Measurements from ENCODE around the gene ZNF791. TPM values are rescaled to one million over a fixed set of nuclear protein-coding genes. Genes with fewer than 3 reads are reported as not detected.

ZNF791 gene
- total and polyA plus RNA-seq, 2 experiments from 2014 or later = 12.2 to 15.3 TPM

GRCh38 chr19:12681074-12681987, 70.6 kb downstream of the ZNF791 start, which contains the start of gene DHPS:
DHPS (minus strand) TSS chr19:12681880; CDS start chr19:12681766, 114 bp downstream.
- H3K27me3 Mint-ChIP-seq (ENCODE audit: insufficient read depth, low read depth, poor library complexity) = peaks cover 25% of the 10 kb centered on the region
- peaks cover 2% of the 10 kb centered on the region; the same call in 2 of the 3 replicates for H3K4me1 Mint-ChIP-seq
- H3K4me3 Mint-ChIP-seq = peak within 1 kb of the TSS; percentile 92
- ATAC-seq (peak; percentile 85), DNase-seq (ENCODE audit: low spot score) (peak; percentile 100)
- H3K27ac ChIP-seq (ENCODE audit: low read depth) = peak within 1 kb of the TSS; percentile 97
- no peaks in the 10 kb centered on the region for H3K27me3 ChIP-seq (ENCODE audit: insufficient read depth)
- H4K20me1 ChIP-seq (replicated peaks; ENCODE audit: insufficient read depth) = peaks cover 10% of the 10 kb centered on the region
- H3K79me2 ChIP-seq (replicated peaks; ENCODE audit: insufficient read depth) = peaks cover 9% of the 10 kb centered on the region
- H3K36me3 ChIP-seq (ENCODE audit: insufficient read depth) = peaks cover 9% of the 10 kb centered on the region; the same call in 1 of the 2 replicates
- peak within 1 kb of the TSS; percentile 73 for H3K4me2 ChIP-seq
- peaks cover 24% of the 10 kb centered on the region for H3F3A ChIP-seq (replicated peaks; ENCODE audit: low read depth)
- H3K4me1 ChIP-seq (ENCODE audit: insufficient read depth) = no peaks in the 10 kb centered on the region
- peaks cover 41% of the 10 kb centered on the region for H3K36me3 Mint-ChIP-seq (ENCODE audit: low read depth)
- peak within 1 kb of the TSS; percentile 99 for H3K27ac Mint-ChIP-seq
- peak within 1 kb of the TSS; percentile 60 for H3K4me3 ChIP-seq
- peak within 1 kb of the TSS; percentile 56; the same call in 1 of the 2 replicates for H2AFZ ChIP-seq
- no peaks in the 10 kb centered on the region for H3K9me2 ChIP-seq (ENCODE audit: insufficient read depth)
- H3K9me3 Mint-ChIP-seq = peaks cover 4% of the 10 kb centered on the region; the same call in 1 of the 3 replicates
- TF ChIP-seq CREB1 (CRISPR knock-in tag; IDR thresholded peaks at IDR 0.05; ENCODE audit: low read depth) (peak; percentile 61), POLR2AphosphoS5 (IDR thresholded peaks at IDR 0.05; ENCODE audit: low read depth) (peak; percentile 79), STAT1 (IDR thresholded peaks at IDR 0.05; ENCODE audit: unreplicated experiment) (no peak), ETS1 (IDR thresholded peaks at IDR 0.05) (peak; percentile 83)

Other genes starting within 250 kb of the ZNF791 start
- 1.0 and 3.6 TPM in 2 replicates for gene ZNF442, start 245.2 kb upstream of the ZNF791 start, total RNA-seq (2014; rRNA removed; shearing (Covaris generic))
- gene ZNF442, start 245.2 kb upstream of the ZNF791 start, polyA plus RNA-seq (2016; fragmentation: Nextera tagmentation; extraction: Ambion mirVana) = 0.71 and 1.2 TPM in 2 replicates
- gene ZNF799, start 209.6 kb upstream of the ZNF791 start, total RNA-seq (2014; rRNA removed; shearing (Covaris generic)) = 5.3 and 5.7 TPM in 2 replicates
- 3.7 and 4.1 TPM in 2 replicates for gene ZNF799, start 209.6 kb upstream of the ZNF791 start, polyA plus RNA-seq (2016; fragmentation: Nextera tagmentation; extraction: Ambion mirVana)
- 9.6 and 10.0 TPM in 2 replicates for gene ZNF443, start 169.9 kb upstream of the ZNF791 start, total RNA-seq (2014; rRNA removed; shearing (Covaris generic))
- 4.3 and 5.4 TPM in 2 replicates for gene ZNF443, start 169.9 kb upstream of the ZNF791 start, polyA plus RNA-seq (2016; fragmentation: Nextera tagmentation; extraction: Ambion mirVana)
- gene ZNF709, start 126.1 kb upstream of the ZNF791 start, total RNA-seq (2014; rRNA removed; shearing (Covaris generic)) = 1.8 and 2.7 TPM in 2 replicates
- 0.82 and 0.94 TPM in 2 replicates for gene ZNF709, start 126.1 kb upstream of the ZNF791 start, polyA plus RNA-seq (2016; fragmentation: Nextera tagmentation; extraction: Ambion mirVana)
- gene ZNF564, start 59.4 kb upstream of the ZNF791 start, total RNA-seq (2014; rRNA removed; shearing (Covaris generic)) = 8.6 and 8.9 TPM in 2 replicates
- gene ZNF564, start 59.4 kb upstream of the ZNF791 start, polyA plus RNA-seq (2016; fragmentation: Nextera tagmentation; extraction: Ambion mirVana) = 5.8 and 7.1 TPM in 2 replicates
- 7.3 and 8.5 TPM in 2 replicates for gene ZNF490, start 107 bp upstream of the ZNF791 start, total RNA-seq (2014; rRNA removed; shearing (Covaris generic))
- gene ZNF490, start 107 bp upstream of the ZNF791 start, polyA plus RNA-seq (2016; fragmentation: Nextera tagmentation; extraction: Ambion mirVana) = 1.3 and 1.4 TPM in 2 replicates
- 60.8 and 73.8 TPM in 2 replicates for gene MAN2B1, start 55.8 kb downstream of the ZNF791 start, total RNA-seq (2014; rRNA removed; shearing (Covaris generic))
- gene MAN2B1, start 55.8 kb downstream of the ZNF791 start, polyA plus RNA-seq (2016; fragmentation: Nextera tagmentation; extraction: Ambion mirVana) = 33.2 and 39.2 TPM in 2 replicates
- gene WDR83, start 55.9 kb downstream of the ZNF791 start, total RNA-seq (2014; rRNA removed; shearing (Covaris generic)) = 12.5 and 31.6 TPM in 2 replicates
- 18.5 and 18.6 TPM in 2 replicates for gene WDR83, start 55.9 kb downstream of the ZNF791 start, polyA plus RNA-seq (2016; fragmentation: Nextera tagmentation; extraction: Ambion mirVana)
- gene DHPS, start 71.0 kb downstream of the ZNF791 start, total RNA-seq (2014; rRNA removed; shearing (Covaris generic)) = 126 and 141 TPM in 2 replicates
- gene DHPS, start 71.0 kb downstream of the ZNF791 start, polyA plus RNA-seq (2016; fragmentation: Nextera tagmentation; extraction: Ambion mirVana) = 85.4 and 107 TPM in 2 replicates
- gene GNG14, start 77.1 kb downstream of the ZNF791 start, total RNA-seq (2014; rRNA removed; shearing (Covaris generic)) = not detected in 2 replicates
- not detected in 2 replicates for gene GNG14, start 77.1 kb downstream of the ZNF791 start, polyA plus RNA-seq (2016; fragmentation: Nextera tagmentation; extraction: Ambion mirVana)
- gene FBXW9, start 85.7 kb downstream of the ZNF791 start, total RNA-seq (2014; rRNA removed; shearing (Covaris generic)) = 12.3 and 19.4 TPM in 2 replicates
- 6.6 and 8.2 TPM in 2 replicates for gene FBXW9, start 85.7 kb downstream of the ZNF791 start, polyA plus RNA-seq (2016; fragmentation: Nextera tagmentation; extraction: Ambion mirVana)
- 83.0 and 85.9 TPM in 2 replicates for gene TNPO2, start 113.0 kb downstream of the ZNF791 start, total RNA-seq (2014; rRNA removed; shearing (Covaris generic))
- 35.8 and 37.1 TPM in 2 replicates for gene TNPO2, start 113.0 kb downstream of the ZNF791 start, polyA plus RNA-seq (2016; fragmentation: Nextera tagmentation; extraction: Ambion mirVana)
- 170 and 171 TPM in 2 replicates for gene TRIR, start 123.8 kb downstream of the ZNF791 start, total RNA-seq (2014; rRNA removed; shearing (Covaris generic))
- 254 and 257 TPM in 2 replicates for gene TRIR, start 123.8 kb downstream of the ZNF791 start, polyA plus RNA-seq (2016; fragmentation: Nextera tagmentation; extraction: Ambion mirVana)
- gene GET3, start 126.6 kb downstream of the ZNF791 start, total RNA-seq (2014; rRNA removed; shearing (Covaris generic)) = 75.3 and 109 TPM in 2 replicates
- 89.5 and 90.4 TPM in 2 replicates for gene GET3, start 126.6 kb downstream of the ZNF791 start, polyA plus RNA-seq (2016; fragmentation: Nextera tagmentation; extraction: Ambion mirVana)
- gene BEST2, start 140.9 kb downstream of the ZNF791 start, total RNA-seq (2014; rRNA removed; shearing (Covaris generic)) = 7.5 and 10.4 TPM in 2 replicates
- 1.2 and 1.3 TPM in 2 replicates for gene BEST2, start 140.9 kb downstream of the ZNF791 start, polyA plus RNA-seq (2016; fragmentation: Nextera tagmentation; extraction: Ambion mirVana)
- gene HOOK2, start 164.6 kb downstream of the ZNF791 start, total RNA-seq (2014; rRNA removed; shearing (Covaris generic)) = 85.3 and 86.4 TPM in 2 replicates
- 46.9 and 56.9 TPM in 2 replicates for gene HOOK2, start 164.6 kb downstream of the ZNF791 start, polyA plus RNA-seq (2016; fragmentation: Nextera tagmentation; extraction: Ambion mirVana)
- gene JUNB, start 180.6 kb downstream of the ZNF791 start, total RNA-seq (2014; rRNA removed; shearing (Covaris generic)) = 16.0 and 20.2 TPM in 2 replicates
- gene JUNB, start 180.6 kb downstream of the ZNF791 start, polyA plus RNA-seq (2016; fragmentation: Nextera tagmentation; extraction: Ambion mirVana) = 7.7 and 7.8 TPM in 2 replicates
- gene PRDX2, start 190.9 kb downstream of the ZNF791 start, total RNA-seq (2014; rRNA removed; shearing (Covaris generic)) = 465 and 486 TPM in 2 replicates
- gene PRDX2, start 190.9 kb downstream of the ZNF791 start, polyA plus RNA-seq (2016; fragmentation: Nextera tagmentation; extraction: Ambion mirVana) = 314 and 346 TPM in 2 replicates
- gene THSD8, start 191.1 kb downstream of the ZNF791 start, total RNA-seq (2014; rRNA removed; shearing (Covaris generic)) = 0.38 TPM in 1 of 2 replicates, not detected in the other
- 38.5 and 42.2 TPM in 2 replicates for gene THSD8, start 191.1 kb downstream of the ZNF791 start, polyA plus RNA-seq (2016; fragmentation: Nextera tagmentation; extraction: Ambion mirVana)
- 62.6 and 68.2 TPM in 2 replicates for gene RNASEH2A, start 195.7 kb downstream of the ZNF791 start, total RNA-seq (2014; rRNA removed; shearing (Covaris generic))
- 39.4 and 40.5 TPM in 2 replicates for gene RNASEH2A, start 195.7 kb downstream of the ZNF791 start, polyA plus RNA-seq (2016; fragmentation: Nextera tagmentation; extraction: Ambion mirVana)
- 3.3 and 4.1 TPM in 2 replicates for gene RTBDN, start 223.7 kb downstream of the ZNF791 start, total RNA-seq (2014; rRNA removed; shearing (Covaris generic))
- gene RTBDN, start 223.7 kb downstream of the ZNF791 start, polyA plus RNA-seq (2016; fragmentation: Nextera tagmentation; extraction: Ambion mirVana) = 4.4 and 4.6 TPM in 2 replicates
- 13.4 and 19.9 TPM in 2 replicates for gene MAST1, start 227.6 kb downstream of the ZNF791 start, total RNA-seq (2014; rRNA removed; shearing (Covaris generic))
- 8.9 and 13.9 TPM in 2 replicates for gene MAST1, start 227.6 kb downstream of the ZNF791 start, polyA plus RNA-seq (2016; fragmentation: Nextera tagmentation; extraction: Ambion mirVana)

All from GM23338 (cell line).